GM18526 (cell line): Measurements from ENCODE around the gene FGD4.
A peak's percentile ranks its signal among the peaks of the same experiment; 100 is the strongest.

Experiments used
- POLR2A ChIP-seq: IDR thresholded peaks from 3 replicates; pipeline ENCODE4 v1.6.1; 2011; ENCODE audit not compliant: insufficient read length; ENCODE audit errors: extremely low read depth

The FGD4 gene

DNA sequence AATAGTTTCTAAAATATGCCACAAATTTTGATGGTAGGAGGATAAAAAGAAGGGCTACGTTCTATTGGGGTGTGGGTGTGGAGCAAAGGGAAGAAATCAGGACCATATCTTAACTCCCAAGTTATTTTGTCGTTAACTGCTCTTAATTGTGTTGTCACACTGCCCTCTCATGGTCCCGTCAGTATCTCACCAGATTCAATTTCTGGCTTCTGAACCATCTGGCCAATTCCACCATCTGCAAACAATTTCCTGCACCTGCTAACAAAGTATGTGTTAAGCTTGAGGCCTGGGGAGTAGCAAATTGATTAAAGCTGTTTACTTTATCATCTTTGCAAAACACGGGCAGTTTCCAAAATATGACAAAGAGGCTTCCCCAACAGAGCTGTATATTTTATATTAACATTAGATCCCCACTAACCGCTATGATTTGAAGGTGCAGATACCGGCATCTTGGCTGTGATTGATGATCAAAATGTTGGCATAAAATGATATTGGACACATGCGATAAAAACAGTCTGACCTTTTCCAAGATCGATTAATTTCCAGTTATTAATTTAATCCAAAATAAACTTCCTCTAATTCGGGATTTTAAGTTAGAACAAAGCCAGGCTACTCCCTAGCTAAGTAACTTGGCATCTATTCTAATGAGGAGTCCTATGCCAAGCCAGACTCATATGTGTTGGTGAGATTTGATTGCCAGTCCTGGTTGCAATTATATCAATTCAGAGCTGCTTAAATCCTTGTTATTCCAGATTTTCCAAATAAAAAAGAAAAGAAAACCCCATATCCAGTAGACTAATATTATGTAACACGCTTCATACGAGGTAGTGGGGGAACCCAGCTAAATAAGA, 272.8 kb downstream of the FGD4 start:
- TF ChIP-seq POLR2A: no peak

GRCh38 chr12:32679091-32679919, 279.9 kb downstream of the FGD4 start, which contains the start of gene DNM1L:
Gene DNM1L, plus strand, starts transcription at chr12:32679301. Its CDS starts 63 bp downstream, at chr12:32679364.
- peak; percentile 95 for TF ChIP-seq POLR2A

DNA sequence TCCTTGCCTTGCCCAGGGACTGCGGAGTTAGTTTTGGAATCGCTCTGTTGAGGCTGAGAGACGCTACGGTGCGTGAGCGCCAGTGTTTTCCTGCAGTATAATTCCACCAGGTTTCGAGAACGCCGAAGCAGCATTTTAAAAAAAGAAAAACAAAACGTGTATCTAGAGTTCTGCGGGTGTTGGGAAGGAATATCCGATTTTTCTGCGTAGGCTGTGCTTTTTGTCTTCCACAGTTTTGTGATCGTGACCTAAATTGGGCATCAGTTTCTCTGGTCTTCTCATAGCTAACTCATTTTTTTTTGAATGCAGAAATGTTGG, 280.5 kb downstream of the FGD4 start:
- no peak for TF ChIP-seq POLR2A

- TF ChIP-seq POLR2A: no peak
Observed at GRCh38 chr12:32680787-32681186, 281.4 kb downstream of the FGD4 start.

DNA sequence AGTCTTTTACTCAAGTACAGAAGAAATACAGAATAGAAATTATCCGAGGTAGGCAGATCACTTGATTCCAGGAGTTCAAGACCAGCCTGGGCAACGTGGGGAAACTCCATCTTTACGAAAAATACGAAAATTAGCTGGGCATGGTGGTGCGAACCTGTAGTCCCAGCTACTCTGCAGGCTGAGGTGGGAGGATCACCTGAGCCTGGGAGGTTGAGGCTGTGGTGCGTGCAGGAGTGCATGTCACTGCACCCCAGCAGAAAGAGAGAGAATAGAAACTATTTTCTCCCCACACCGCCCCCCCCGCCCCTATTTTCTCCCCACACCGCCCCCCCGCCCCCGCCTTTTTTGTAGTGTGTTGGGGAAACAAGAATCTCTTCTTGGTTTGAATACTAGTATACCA, 281.9 kb downstream of the FGD4 start:
- no peak for TF ChIP-seq POLR2A

- TF ChIP-seq POLR2A: no peak
Observed at GRCh38 chr12:32686340-32686739, 287.0 kb downstream of the FGD4 start.

GRCh38 chr12:32688786-32689185, 289.4 kb downstream of the FGD4 start:
- TF ChIP-seq POLR2A: no peak

GRCh38 chr12:32690927-32691326, 291.6 kb downstream of the FGD4 start:
- no peak for TF ChIP-seq POLR2A

DNA sequence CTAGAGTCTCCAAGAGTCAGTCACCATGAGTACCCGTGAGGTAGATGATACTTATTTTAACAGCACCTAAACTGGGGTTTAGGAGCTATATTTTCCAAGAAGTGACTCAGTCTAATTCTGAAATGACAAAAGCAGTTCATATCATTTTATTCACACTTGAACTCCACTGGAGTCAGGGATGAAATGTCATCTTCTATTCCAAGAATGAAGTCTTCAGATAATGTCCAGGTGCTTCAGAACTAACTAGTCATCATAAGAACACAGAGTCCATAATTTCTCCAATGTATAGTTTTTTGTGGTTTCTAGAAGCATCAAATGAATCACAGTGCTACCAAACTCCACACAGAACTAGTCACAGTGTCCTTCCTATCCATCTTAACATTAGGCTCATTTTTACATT, 293.0 kb downstream of the FGD4 start:
- TF ChIP-seq POLR2A: no peak

DNA sequence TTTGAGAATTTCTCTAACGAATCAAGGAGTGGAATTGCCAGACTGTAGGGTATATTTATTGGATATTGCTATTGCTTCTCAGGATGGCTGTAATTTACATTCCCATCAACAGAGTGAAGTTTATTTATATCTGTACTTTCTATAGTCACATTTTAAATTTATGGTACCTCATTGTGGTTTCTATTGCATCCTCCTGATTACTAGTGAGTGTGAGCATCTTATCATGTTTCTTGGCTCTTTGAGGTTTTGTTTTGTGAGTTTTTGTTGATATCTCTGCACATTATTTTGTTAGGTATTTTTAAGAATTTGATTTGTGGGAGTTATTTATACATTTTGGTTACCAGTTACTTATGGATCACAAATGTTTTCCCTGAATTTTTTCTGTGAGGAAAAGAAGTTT, 293.7 kb downstream of the FGD4 start:
- no peak for TF ChIP-seq POLR2A
